GM23338 (cell line): ENCODE results near the gene FBN2. TPM values are rescaled to one million over a fixed set of nuclear protein-coding genes. Genes with fewer than 3 reads are reported as not detected.

ENCODE experiments used
- ATAC-seq: fragments of 200-7000 bp; cut with Tn5 transposase; 3 replicates; pipeline ENCODE4 v1.9.1; 2020
- DNase-seq: peaks from one replicate; pipeline ENCODE4 v3.0.0-alpha.2; 2015; ENCODE audit warnings: low spot score
- H2AFZ ChIP-seq: fragments of 200-600 bp; sonication (generic); 2 replicates; pipeline ENCODE4 v1.8.0; 2016; ENCODE audit warnings: antibody characterized with exemption, mild to moderate bottlenecking, moderate library complexity
- H3F3A ChIP-seq: fragments of 200-600 bp; sonication (generic); replicated peaks from 2 replicates; pipeline ENCODE4 v1.8.0; 2017; ENCODE audit warnings: antibody characterized with exemption, mixed run types, low read depth
- H3K27ac ChIP-seq: fragments of 200-600 bp; sonication (generic); 2 replicates; pipeline ENCODE4 v1.6.1; 2016; ENCODE audit warnings: low read depth
- H3K27me3 ChIP-seq: fragments of 200-600 bp; sonication (generic); 2 replicates; pipeline ENCODE4 v1.8.0; 2016; ENCODE audit warnings: mild to moderate bottlenecking, mixed run types, moderate library complexity; ENCODE audit not compliant: insufficient read depth
- H3K36me3 ChIP-seq: fragments of 200-600 bp; sonication (generic); 2 replicates; pipeline ENCODE4 v1.8.0; 2016; ENCODE audit warnings: mild to moderate bottlenecking; ENCODE audit not compliant: insufficient read depth
- H3K4me1 ChIP-seq: fragments of 200-600 bp; sonication (generic); 2 replicates; pipeline ENCODE4 v1.8.0; 2016; ENCODE audit warnings: mild to moderate bottlenecking, moderate library complexity; ENCODE audit not compliant: insufficient read depth
- H3K4me2 ChIP-seq: fragments of 200-600 bp; sonication (generic); 2 replicates; pipeline ENCODE4 v1.7.1; 2017; ENCODE audit warnings: mixed run types
- H3K4me3 ChIP-seq: fragments of 200-600 bp; sonication (generic); 2 replicates; pipeline ENCODE4 v1.6.1; 2016; ENCODE audit warnings: mixed run types
- H3K79me2 ChIP-seq: fragments of 200-600 bp; sonication (generic); replicated peaks from 2 replicates; pipeline ENCODE4 v1.8.0; 2017; ENCODE audit warnings: mild to moderate bottlenecking; ENCODE audit not compliant: insufficient read depth
- H3K9me2 ChIP-seq: fragments of 200-600 bp; sonication (generic); 2 replicates; pipeline ENCODE4 v1.8.0; 2017; ENCODE audit not compliant: insufficient read depth
- H4K20me1 ChIP-seq: fragments of 200-600 bp; sonication (generic); replicated peaks from 2 replicates; pipeline ENCODE4 v1.8.0; 2017; ENCODE audit warnings: mild to moderate bottlenecking; ENCODE audit not compliant: insufficient read depth
- H3K27ac Mint-ChIP-seq: 2 replicates; pipeline ENCODE4 v1.8.0; 2020; ENCODE audit warnings: inconsistent platforms, mild to moderate bottlenecking, moderate library complexity, mixed read lengths
- H3K27me3 Mint-ChIP-seq: 3 replicates; pipeline ENCODE4 v1.8.0; 2022; ENCODE audit warnings: low read depth, mild to moderate bottlenecking, moderate library complexity, mixed read lengths, inconsistent platforms; ENCODE audit not compliant: insufficient read depth, poor library complexity
- H3K36me3 Mint-ChIP-seq: 3 replicates; pipeline ENCODE4 v1.8.0; 2021; ENCODE audit warnings: low read depth, mild to moderate bottlenecking, inconsistent platforms, moderate library complexity, mixed read lengths
- H3K4me1 Mint-ChIP-seq: 3 replicates; pipeline ENCODE4 v1.8.0; 2020; ENCODE audit warnings: mild to moderate bottlenecking, inconsistent platforms, mixed read lengths
- H3K4me3 Mint-ChIP-seq: 3 replicates; pipeline ENCODE4 v1.8.0; 2021; ENCODE audit warnings: moderate library complexity, mild to moderate bottlenecking, inconsistent platforms, mixed read lengths
- H3K9me3 Mint-ChIP-seq: 3 replicates; pipeline ENCODE4 v1.8.0; 2020; ENCODE audit warnings: moderate library complexity, mild to moderate bottlenecking, inconsistent platforms, mixed read lengths
- CREB1 ChIP-seq: fragments of 250-450 bp; sonication (Bioruptor Pico); IDR thresholded peaks from 2 replicates; pipeline ENCODE4 v1.5.0; 2020; ENCODE audit warnings: low read depth, mild to moderate bottlenecking, moderate library complexity
- EZH2 ChIP-seq: fragments of 200-600 bp; sonication (generic); IDR thresholded peaks from one replicate; pipeline ENCODE4 v1.8.0; 2017; ENCODE audit warnings: antibody characterized with exemption, mild to moderate bottlenecking, low read depth; ENCODE audit not compliant: unreplicated experiment
- JUNB ChIP-seq: IDR thresholded peaks from one replicate; pipeline ENCODE4 v1.6.1; 2016; ENCODE audit warnings: antibody characterized with exemption; ENCODE audit not compliant: unreplicated experiment
- NANOG ChIP-seq: IDR thresholded peaks from 2 replicates; pipeline ENCODE4 v1.6.1; 2016; ENCODE audit warnings: antibody characterized with exemption, borderline replicate concordance
- POLR2AphosphoS5 ChIP-seq: IDR thresholded peaks from 2 replicates; pipeline ENCODE4 v1.6.1; 2016; ENCODE audit warnings: antibody characterized with exemption, low read depth
- STAT1 ChIP-seq: IDR thresholded peaks from one replicate; pipeline ENCODE4 v1.6.1; 2016; ENCODE audit warnings: antibody characterized with exemption; ENCODE audit not compliant: unreplicated experiment
- ZNF114 ChIP-seq: fragments of 250-450 bp; sonication (Bioruptor Pico); IDR thresholded peaks from 2 replicates; pipeline ENCODE4 v1.5.0; 2020; ENCODE audit warnings: mild to moderate bottlenecking, moderate library complexity
- ZNF331 ChIP-seq: fragments of 250-450 bp; sonication (Bioruptor Pico); IDR thresholded peaks from 2 replicates; pipeline ENCODE4 v1.5.0; 2020; ENCODE audit warnings: low read depth, mild to moderate bottlenecking, moderate library complexity
- polyA plus RNA-seq: library from polyadenylated mRNA; unstranded; fragments of >200 nt; fragmentation: Nextera tagmentation; extraction: Ambion mirVana; gene quantifications from 2 replicates; pipeline ENCODE4 v1.2.1, GENCODE V29; 2016
- total RNA-seq: library from RNA; depleted of rRNA; stranded (reverse); fragments of >200 nt; shearing (Covaris generic); gene quantifications from 2 replicates; pipeline ENCODE4 v1.2.3, GENCODE V29; 2014
- TF ChIP-seq, protein P1 (sequence below): fragments of 250-450 bp; sonication (Bioruptor Pico); IDR thresholded peaks from 2 replicates; pipeline ENCODE4 v1.5.0; 2020; ENCODE audit warnings: mild to moderate bottlenecking, moderate library complexity

The FBN2 gene
- total and polyA plus RNA-seq, 2 experiments from 2014 or later = 2.6 to 13.6 TPM

DNA sequence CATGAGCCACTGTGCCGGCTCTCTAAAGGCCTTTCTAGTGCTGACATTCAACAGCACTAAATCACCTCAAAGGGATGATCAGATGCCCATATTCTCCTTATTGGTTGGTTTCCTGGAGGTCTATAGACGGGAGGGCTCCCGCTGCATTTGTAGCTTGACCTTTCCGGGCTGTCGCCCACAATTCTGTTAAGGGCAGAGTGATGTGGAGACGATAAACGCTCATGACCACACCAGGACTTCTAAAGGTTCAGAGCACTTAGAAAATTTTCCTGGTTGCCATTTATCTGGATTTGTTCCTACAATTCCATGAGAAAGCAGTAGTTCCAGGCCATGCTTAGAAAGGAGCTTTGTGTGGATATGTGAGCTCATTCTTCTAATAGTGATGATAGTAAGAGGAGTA, 284.2 kb downstream of the FBN2 start (continued):
- TF ChIP-seq, protein P1, sequence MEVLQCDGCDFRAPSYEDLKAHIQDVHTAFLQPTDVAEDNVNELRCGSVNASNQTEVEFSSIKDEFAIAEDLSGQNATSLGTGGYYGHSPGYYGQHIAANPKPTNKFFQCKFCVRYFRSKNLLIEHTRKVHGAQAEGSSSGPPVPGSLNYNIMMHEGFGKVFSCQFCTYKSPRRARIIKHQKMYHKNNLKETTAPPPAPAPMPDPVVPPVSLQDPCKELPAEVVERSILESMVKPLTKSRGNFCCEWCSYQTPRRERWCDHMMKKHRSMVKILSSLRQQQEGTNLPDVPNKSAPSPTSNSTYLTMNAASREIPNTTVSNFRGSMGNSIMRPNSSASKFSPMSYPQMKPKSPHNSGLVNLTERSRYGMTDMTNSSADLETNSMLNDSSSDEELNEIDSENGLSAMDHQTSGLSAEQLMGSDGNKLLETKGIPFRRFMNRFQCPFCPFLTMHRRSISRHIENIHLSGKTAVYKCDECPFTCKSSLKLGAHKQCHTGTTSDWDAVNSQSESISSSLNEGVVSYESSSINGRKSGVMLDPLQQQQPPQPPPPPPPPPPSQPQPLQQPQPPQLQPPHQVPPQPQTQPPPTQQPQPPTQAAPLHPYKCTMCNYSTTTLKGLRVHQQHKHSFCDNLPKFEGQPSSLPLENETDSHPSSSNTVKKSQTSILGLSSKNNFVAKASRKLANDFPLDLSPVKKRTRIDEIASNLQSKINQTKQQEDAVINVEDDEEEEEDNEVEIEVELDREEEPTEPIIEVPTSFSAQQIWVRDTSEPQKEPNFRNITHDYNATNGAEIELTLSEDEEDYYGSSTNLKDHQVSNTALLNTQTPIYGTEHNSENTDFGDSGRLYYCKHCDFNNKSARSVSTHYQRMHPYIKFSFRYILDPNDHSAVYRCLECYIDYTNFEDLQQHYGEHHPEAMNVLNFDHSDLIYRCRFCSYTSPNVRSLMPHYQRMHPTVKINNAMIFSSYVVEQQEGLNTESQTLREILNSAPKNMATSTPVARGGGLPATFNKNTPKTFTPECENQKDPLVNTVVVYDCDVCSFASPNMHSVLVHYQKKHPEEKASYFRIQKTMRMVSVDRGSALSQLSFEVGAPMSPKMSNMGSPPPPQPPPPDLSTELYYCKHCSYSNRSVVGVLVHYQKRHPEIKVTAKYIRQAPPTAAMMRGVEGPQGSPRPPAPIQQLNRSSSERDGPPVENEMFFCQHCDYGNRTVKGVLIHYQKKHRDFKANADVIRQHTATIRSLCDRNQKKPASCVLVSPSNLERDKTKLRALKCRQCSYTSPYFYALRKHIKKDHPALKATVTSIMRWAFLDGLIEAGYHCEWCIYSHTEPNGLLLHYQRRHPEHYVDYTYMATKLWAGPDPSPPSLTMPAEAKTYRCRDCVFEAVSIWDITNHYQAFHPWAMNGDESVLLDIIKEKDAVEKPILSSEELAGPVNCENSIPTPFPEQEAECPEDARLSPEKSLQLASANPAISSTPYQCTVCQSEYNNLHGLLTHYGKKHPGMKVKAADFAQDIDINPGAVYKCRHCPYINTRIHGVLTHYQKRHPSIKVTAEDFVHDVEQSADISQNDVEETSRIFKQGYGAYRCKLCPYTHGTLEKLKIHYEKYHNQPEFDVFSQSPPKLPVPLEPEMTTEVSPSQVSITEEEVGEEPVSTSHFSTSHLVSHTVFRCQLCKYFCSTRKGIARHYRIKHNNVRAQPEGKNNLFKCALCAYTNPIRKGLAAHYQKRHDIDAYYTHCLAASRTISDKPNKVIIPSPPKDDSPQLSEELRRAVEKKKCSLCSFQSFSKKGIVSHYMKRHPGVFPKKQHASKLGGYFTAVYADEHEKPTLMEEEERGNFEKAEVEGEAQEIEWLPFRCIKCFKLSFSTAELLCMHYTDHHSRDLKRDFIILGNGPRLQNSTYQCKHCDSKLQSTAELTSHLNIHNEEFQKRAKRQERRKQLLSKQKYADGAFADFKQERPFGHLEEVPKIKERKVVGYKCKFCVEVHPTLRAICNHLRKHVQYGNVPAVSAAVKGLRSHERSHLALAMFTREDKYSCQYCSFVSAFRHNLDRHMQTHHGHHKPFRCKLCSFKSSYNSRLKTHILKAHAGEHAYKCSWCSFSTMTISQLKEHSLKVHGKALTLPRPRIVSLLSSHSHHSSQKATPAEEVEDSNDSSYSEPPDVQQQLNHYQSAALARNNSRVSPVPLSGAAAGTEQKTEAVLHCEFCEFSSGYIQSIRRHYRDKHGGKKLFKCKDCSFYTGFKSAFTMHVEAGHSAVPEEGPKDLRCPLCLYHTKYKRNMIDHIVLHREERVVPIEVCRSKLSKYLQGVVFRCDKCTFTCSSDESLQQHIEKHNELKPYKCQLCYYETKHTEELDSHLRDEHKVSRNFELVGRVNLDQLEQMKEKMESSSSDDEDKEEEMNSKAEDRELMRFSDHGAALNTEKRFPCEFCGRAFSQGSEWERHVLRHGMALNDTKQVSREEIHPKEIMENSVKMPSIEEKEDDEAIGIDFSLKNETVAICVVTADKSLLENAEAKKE (CRISPR knock-in tag) = no peak
- no peak for TF ChIP-seq ZNF331 (CRISPR knock-in tag)

DNA sequence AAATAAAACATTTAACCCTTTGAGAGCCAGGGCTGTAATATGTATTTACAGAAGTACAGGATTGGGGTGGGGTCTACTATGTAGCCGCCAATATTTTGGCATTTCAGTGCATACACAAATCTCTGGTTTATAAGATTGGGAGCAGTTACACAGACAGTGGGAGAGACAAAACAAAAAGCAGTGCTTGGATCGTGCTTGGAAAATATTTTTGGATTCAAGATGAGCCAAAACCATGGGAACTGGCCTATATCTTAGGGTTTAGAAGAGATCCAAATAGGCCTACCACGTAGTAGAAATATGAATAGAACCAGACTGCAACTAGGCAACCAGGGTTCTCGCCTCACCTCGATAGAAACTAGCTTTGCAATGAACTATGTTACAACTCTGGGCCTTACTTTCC, 284.9 kb downstream of the FBN2 start:
- peaks cover 2% of the 10 kb centered on the region for H3K27me3 Mint-ChIP-seq
- H3K27me3 ChIP-seq = no peaks in the 10 kb centered on the region
- no peak overlapping the region for H2AFZ ChIP-seq
- no peak overlapping the region for H3K4me3 ChIP-seq
- H3K27ac Mint-ChIP-seq = no peak overlapping the region
- no peaks in the 10 kb centered on the region for H4K20me1 ChIP-seq
- H3K4me1 Mint-ChIP-seq = no peaks in the 10 kb centered on the region
- H3K9me2 ChIP-seq = peaks cover 15% of the 10 kb centered on the region; the same call in 1 of the 2 replicates
- no peak overlapping the region for H3K4me3 Mint-ChIP-seq
- H3K4me1 ChIP-seq = no peaks in the 10 kb centered on the region
- no peaks in the 10 kb centered on the region for H3F3A ChIP-seq
- no peak overlapping the region for H3K4me2 ChIP-seq
- DNase-seq (no peak), ATAC-seq (no peak)
- no peaks in the 10 kb centered on the region for H3K36me3 ChIP-seq
- H3K36me3 Mint-ChIP-seq = no peaks in the 10 kb centered on the region; the same call in 2 of the 3 replicates
- no peak overlapping the region for H3K27ac ChIP-seq
- no peaks in the 10 kb centered on the region; the same call in 2 of the 3 replicates for H3K9me3 Mint-ChIP-seq
- H3K79me2 ChIP-seq = no peaks in the 10 kb centered on the region
- TF ChIP-seq JUNB = no peak
- no peak for TF ChIP-seq NANOG
- no peak for TF ChIP-seq ZNF114 (CRISPR knock-in tag)
- TF ChIP-seq, protein P1 (CRISPR knock-in tag) = no peak
- no peak for TF ChIP-seq EZH2
- TF ChIP-seq CREB1 (CRISPR knock-in tag) = no peak
- no peak for TF ChIP-seq STAT1
- no peak for TF ChIP-seq POLR2AphosphoS5
